ENCODE data around the gene PDE4D. TPM values are rescaled to one million over a fixed set of nuclear protein-coding genes. Genes with fewer than 3 reads are reported as not detected.
A peak's percentile ranks its signal among the peaks of the same experiment; 100 is the strongest.
"Not testable (repeated sequence)": the region's sequence is repeated elsewhere in the genome, so short reads cannot be mapped to it uniquely, and the experiment has no call there.

The PDE4D gene
- total RNA-seq, 1 experiment from 2014 or later: 4.9 TPM

- in situ Hi-C loops (cut with HindIII; ENCODE audit: low sequenced_read_pairs): no loop called here
- peak; percentile 19 for DNase-seq (ENCODE audit: low spot score)
Observed at GRCh38 chr5:59582746-59583145, 310.8 kb downstream of the PDE4D start.

GRCh38 chr5:59579824-59580167 is 313.7 kb downstream of the PDE4D start:
- in situ Hi-C loops (cut with HindIII; ENCODE audit: low sequenced_read_pairs): no loop called here
- DNase-seq (ENCODE audit: low spot score): no peak

GRCh38 chr5:59579101-59579823 is 314.3 kb downstream of the PDE4D start:
- in situ Hi-C loops (cut with HindIII; ENCODE audit: low sequenced_read_pairs): no loop called here
- DNase-seq (ENCODE audit: low spot score): peak; percentile 59

GRCh38 chr5:59577485-59577884 is 316.0 kb downstream of the PDE4D start:
- no peak for DNase-seq (ENCODE audit: low spot score)
- in situ Hi-C loops (cut with HindIII; ENCODE audit: low sequenced_read_pairs): no loop called here

- in situ Hi-C loops (cut with HindIII; ENCODE audit: low sequenced_read_pairs): no loop called here
- DNase-seq (ENCODE audit: low spot score): no peak
Observed at GRCh38 chr5:59575648-59576445, 317.7 kb downstream of the PDE4D start.

GRCh38 chr5:59573509-59573908 is 320.0 kb downstream of the PDE4D start:
- in situ Hi-C loops (cut with HindIII; ENCODE audit: low sequenced_read_pairs): not testable (repeated sequence)

GRCh38 chr5:59571067-59571466 is 322.5 kb downstream of the PDE4D start:
- DNase-seq (ENCODE audit: low spot score): no peak
- in situ Hi-C loops (cut with HindIII; ENCODE audit: low sequenced_read_pairs): no loop called here

More at GRCh38 chr5:59573509-59573908, 320.0 kb downstream of the PDE4D start:
- DNase-seq (ENCODE audit: low spot score): not testable (repeated sequence)

- DNase-seq (ENCODE audit: low spot score): no peak
- in situ Hi-C loops (cut with HindIII; ENCODE audit: low sequenced_read_pairs): no loop called here
Observed at GRCh38 chr5:59569608-59570334, 323.8 kb downstream of the PDE4D start.

GRCh38 chr5:59569158-59569557 is 324.4 kb downstream of the PDE4D start:
- DNase-seq (ENCODE audit: low spot score): no peak
- in situ Hi-C loops (cut with HindIII; ENCODE audit: low sequenced_read_pairs): no loop called here

GRCh38 chr5:59568161-59568560 is 325.4 kb downstream of the PDE4D start:
- no peak for DNase-seq (ENCODE audit: low spot score)
- in situ Hi-C loops (cut with HindIII; ENCODE audit: low sequenced_read_pairs): no loop called here

GRCh38 chr5:59565551-59565950 is 328.0 kb downstream of the PDE4D start:
- in situ Hi-C loops (cut with HindIII; ENCODE audit: low sequenced_read_pairs): no loop called here
- no peak for DNase-seq (ENCODE audit: low spot score)

GRCh38 chr5:59564895-59565294 is 328.6 kb downstream of the PDE4D start:
- DNase-seq (ENCODE audit: low spot score): no peak
- in situ Hi-C loops (cut with HindIII; ENCODE audit: low sequenced_read_pairs): no loop called here

- no peak for DNase-seq (ENCODE audit: low spot score)
- in situ Hi-C loops (cut with HindIII; ENCODE audit: low sequenced_read_pairs): no loop called here
Observed at GRCh38 chr5:59562756-59563389, 330.7 kb downstream of the PDE4D start.

- in situ Hi-C loops (cut with HindIII; ENCODE audit: low sequenced_read_pairs): no loop called here
- no peak for DNase-seq (ENCODE audit: low spot score)
Observed at GRCh38 chr5:59560553-59560952, 333.0 kb downstream of the PDE4D start.

GRCh38 chr5:59559847-59560246 is 333.7 kb downstream of the PDE4D start:
- no peak for DNase-seq (ENCODE audit: low spot score)
- in situ Hi-C loops (cut with HindIII; ENCODE audit: low sequenced_read_pairs): no loop called here

- no peak for DNase-seq (ENCODE audit: low spot score)
- in situ Hi-C loops (cut with HindIII; ENCODE audit: low sequenced_read_pairs): no loop called here
Observed at GRCh38 chr5:59559323-59559722, 334.2 kb downstream of the PDE4D start.

GRCh38 chr5:59558501-59558900 is 335.0 kb downstream of the PDE4D start:
- DNase-seq (ENCODE audit: low spot score): no peak
- in situ Hi-C loops (cut with HindIII; ENCODE audit: low sequenced_read_pairs): no loop called here

GRCh38 chr5:59557572-59557971 is 336.0 kb downstream of the PDE4D start:
- no peak for DNase-seq (ENCODE audit: low spot score)
- in situ Hi-C loops (cut with HindIII; ENCODE audit: low sequenced_read_pairs): no loop called here

- DNase-seq (ENCODE audit: low spot score): peak; percentile 24
- in situ Hi-C loops (cut with HindIII; ENCODE audit: low sequenced_read_pairs): no loop called here
Observed at GRCh38 chr5:59555596-59555995, 337.9 kb downstream of the PDE4D start.

GRCh38 chr5:59554501-59554900 is 339.0 kb downstream of the PDE4D start:
- DNase-seq (ENCODE audit: low spot score): no peak
- in situ Hi-C loops (cut with HindIII; ENCODE audit: low sequenced_read_pairs): no loop called here
